NCI-H524 treated with DMSO at 0.1 percent for 48 hours (cell line): ENCODE results near the gene BTG2.

Source experiments
- DNase-seq: peaks from one replicate; lab custom pipeline; 2025; lab: John Stamatoyannopoulos, UW

The BTG2 gene

GRCh38 chr1:203342192-203342940 is 37.0 kb downstream of the BTG2 start:
- no peak for DNase-seq

DNA sequence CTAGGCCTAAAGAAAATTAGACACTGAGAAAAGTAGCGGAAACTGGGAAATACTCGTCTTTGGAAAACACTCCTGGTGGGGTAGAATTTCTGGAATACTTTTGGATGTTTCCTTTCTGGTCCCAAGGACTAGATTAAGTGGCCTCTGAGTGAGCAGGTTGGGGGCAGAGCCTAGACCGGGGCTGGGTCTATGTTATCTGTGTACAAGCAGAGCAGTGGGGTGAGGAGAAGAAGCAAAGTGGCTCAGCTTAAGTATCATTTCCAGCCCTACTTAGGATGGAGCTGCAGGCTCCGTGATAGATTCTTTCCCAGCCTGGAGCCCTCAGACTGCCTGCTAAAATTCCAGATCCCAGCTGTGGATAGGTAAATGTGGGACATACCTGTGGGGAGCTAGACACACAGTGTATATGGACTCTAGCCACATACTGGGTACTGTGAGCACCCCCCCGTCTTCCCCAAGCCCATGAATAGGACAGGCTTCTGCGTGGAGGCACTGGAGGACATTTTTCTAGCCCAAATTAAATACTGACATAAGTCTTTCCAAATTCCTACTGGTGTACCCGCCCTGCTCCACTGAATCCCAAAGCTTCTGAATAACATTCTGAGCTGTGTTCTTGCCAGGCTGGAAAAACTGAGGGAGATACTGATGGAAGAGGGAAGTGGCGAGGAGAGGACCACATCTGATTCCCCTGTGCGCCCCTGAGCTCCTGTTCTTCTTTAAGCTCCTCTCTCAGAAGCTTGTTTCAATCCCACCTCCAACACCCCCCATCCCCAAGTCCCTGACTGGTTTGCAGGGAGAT is 38.8 kb downstream of the BTG2 start:
- no peak for DNase-seq

- no peak for DNase-seq
Observed at GRCh38 chr1:203346060-203346768, 40.9 kb downstream of the BTG2 start.

- DNase-seq: no peak
Observed at GRCh38 chr1:203346769-203347102, 41.4 kb downstream of the BTG2 start.

DNA sequence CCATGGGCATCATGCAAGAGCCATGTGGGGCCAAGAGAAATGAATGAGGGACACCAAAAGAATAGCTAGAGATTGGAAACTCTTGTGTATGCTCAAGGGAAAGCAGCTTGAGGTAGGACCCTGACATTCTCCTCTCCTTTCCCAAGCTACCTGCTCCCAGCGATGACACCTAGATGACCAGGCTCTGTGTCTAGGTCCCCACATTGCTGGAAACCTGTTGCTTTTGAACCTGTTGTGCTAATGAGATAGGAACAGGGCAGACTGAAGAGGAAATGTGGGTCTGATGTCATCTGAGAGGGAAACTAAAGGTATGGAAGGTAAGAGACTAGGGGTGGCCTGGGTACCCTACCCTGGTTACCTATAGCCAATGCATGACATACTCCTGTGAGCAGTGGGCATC is 43.8 kb downstream of the BTG2 start:
- no peak for DNase-seq

DNA sequence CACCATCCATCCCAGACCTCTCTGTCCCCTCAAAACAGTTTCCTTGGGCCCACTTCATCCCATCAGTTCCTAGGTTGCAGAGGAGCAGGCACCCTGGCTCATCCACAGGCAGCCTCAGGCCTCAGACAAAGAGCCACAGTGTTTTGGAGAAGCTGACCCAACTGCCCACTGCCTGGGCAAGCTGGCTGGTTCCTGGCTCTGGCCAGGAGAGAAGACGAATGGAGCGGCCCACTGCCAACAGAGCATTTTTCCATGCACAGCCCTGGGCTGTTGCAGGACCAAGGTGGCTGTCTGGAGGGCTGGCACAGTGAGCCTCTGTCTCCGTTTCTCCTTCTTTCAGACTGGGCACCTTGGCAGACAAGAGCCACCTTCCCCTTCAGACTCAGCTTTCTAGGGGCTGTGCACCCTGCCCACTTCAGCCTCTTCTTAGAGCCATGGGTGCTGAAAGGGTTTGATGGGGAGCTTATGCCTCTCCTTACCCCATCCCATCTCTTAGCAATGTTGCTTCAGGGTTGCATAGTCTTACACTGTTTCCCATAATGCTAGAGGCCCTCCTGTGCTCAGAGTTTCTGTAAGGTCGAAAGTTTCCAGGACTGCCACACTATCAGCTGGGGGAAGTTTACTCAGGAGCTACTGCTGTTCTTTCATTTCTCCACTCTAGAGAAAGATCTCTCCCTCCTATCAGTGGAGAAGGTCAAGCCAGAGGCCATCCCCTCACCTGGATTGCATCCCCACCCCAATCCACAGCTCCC is 44.6 kb downstream of the BTG2 start:
- no peak for DNase-seq

DNA sequence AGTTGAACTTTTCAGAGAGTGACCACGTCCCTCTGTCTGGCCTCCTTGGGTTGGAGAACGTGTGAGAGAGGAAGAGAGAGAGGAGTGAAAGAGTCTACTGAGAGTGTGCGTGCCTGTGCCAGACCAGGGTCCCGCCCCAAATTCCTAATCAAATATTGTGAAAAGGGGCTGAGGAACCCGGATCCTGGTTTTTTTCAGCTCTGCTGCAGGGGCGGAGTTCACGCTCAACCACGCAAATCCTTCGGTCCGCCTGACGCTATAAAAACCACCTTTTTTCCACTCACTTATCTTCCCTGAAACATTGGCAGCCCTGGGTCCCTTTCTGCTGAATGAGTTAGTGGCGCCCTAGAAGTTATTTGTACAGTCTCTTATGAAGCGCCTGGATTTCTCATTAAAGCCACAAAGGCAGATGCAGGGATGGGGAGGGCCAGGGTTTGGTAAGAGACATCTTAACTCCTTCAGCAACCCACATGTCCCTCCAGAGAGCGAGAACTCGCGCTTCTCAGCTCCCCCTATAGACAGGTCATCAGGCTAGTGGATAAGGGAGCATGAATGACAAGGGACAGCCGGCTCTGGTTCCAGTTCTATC is 45.8 kb downstream of the BTG2 start, which contains the start of gene FMOD:
FMOD (minus strand) TSS at position 86 of the 589 bp plus-strand sequence. CDS start 2,852 bp downstream, outside the sequence.
- DNase-seq: no peak

DNA sequence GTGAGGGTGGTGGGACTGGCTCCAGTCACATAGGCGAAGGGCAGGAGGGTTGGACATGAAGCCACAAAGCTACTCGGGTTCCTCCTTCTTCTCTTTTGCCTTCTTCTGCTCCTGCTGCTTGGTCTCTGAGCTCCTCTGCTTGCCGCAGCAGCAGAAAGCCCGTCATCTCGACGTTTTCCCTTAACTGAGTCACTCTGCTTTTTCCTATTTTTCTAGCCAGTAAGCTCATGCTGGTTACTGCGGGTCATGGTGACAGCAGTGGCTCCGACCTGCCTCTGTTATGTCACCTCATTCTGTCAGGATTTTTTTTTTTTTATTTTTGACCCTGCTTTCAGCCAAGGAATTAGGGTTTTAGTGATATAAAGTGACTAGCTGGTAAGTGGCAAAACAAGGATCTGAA is 48.2 kb downstream of the BTG2 start:
- DNase-seq: no peak

- DNase-seq: no peak
Observed at GRCh38 chr1:203354246-203354645, 48.9 kb downstream of the BTG2 start.

DNA sequence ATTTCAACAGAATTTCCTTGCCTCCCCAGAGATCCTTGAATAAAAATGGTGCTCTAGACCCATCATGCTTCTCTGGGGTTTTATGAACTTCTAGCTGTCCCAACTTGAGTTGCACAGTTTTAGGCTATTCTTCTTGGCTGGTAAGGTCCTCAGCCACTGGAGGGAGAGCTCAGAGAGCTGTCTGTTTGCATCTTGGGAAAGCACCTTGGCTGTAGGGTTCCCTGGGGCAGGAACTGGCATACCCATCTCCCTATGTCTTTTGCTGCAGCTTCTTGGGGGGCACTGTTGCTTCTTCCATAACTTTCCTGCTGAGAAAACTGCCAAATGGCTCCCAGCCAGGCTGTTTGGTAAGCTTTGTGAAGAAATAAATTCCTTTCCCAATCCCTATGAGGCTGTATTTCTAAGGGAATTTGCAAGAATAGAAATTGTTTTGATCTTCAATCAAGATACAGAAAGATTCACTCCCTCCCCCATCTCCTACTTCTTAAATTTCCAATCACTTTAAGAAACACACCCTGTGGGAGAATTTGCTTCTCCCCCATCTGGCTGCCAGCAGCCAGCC is 53.8 kb downstream of the BTG2 start:
- DNase-seq: no peak
